ENCODE measurements around the gene GTPBP8. TPM values are rescaled to one million over a fixed set of nuclear protein-coding genes. Genes with fewer than 3 reads are reported as not detected.
"Not testable (repeated sequence)": the region's sequence is repeated elsewhere in the genome, so short reads cannot be mapped to it uniquely, and the experiment has no call there.

Gene GTPBP8
- total RNA-seq, 1 donor from 2014 or later, result 25.7 TPM

- Histone ChIP-seq H3K27me3 (ENCODE audit: insufficient read depth, low read length) (no peaks in the 10 kb centered on the region), H4K20me1 (ENCODE audit: insufficient read depth, low read length) (no peaks in the 10 kb centered on the region), H3K9me3 (ENCODE audit: insufficient read depth, low read depth, low read length) (no peaks in the 10 kb centered on the region), H3K79me2 (ENCODE audit: insufficient read depth, low read length) (no peaks in the 10 kb centered on the region), H3K4me1 (ENCODE audit: insufficient read depth, low read length) (no peaks in the 10 kb centered on the region), H2AFZ (ENCODE audit: low read depth, low read length) (no peak overlapping the region), H3K9ac (ENCODE audit: low read length) (no peak overlapping the region), H3K4me3 (ENCODE audit: insufficient read depth, low read depth, low read length) (no peak overlapping the region), H3K27ac (ENCODE audit: low read depth, low read length) (no peak overlapping the region), H3K36me3 (ENCODE audit: insufficient read depth, low read length) (no peaks in the 10 kb centered on the region), H3K4me2 (ENCODE audit: low read length) (no peak overlapping the region)
- DNase-seq (ENCODE audit: low read depth) (no peak), FAIRE-seq (no peak)
- H3K9me3 Mint-ChIP-seq (ENCODE audit: unreplicated experiment), result peaks cover 3% of the 10 kb centered on the region
- H3K36me3 Mint-ChIP-seq (ENCODE audit: low read depth, unreplicated experiment), result peaks cover under 1% of the 10 kb centered on the region
- H3K4me1 Mint-ChIP-seq (ENCODE audit: low read depth, unreplicated experiment), result peaks cover 4% of the 10 kb centered on the region
- no peaks in the 10 kb centered on the region for H3K27me3 Mint-ChIP-seq (ENCODE audit: low read depth, unreplicated experiment)
- TF ChIP-seq EZH2 (IDR thresholded peaks at IDR 0.05; ENCODE audit: insufficient read depth, low read length), result no peak
- no peak for TF ChIP-seq CTCF (IDR thresholded peaks at IDR 0.05; ENCODE audit: insufficient read depth, low read depth, low read length)
- no peak overlapping the region for H3K4me3 Mint-ChIP-seq (ENCODE audit: unreplicated experiment)
- peak overlapping the region; percentile 86 for H3K27ac Mint-ChIP-seq (ENCODE audit: unreplicated experiment)
Measured at GRCh38 chr3:113040231-113040630, 49.4 kb downstream of the GTPBP8 start.

- peaks cover 5% of the 10 kb centered on the region for H3K36me3 Mint-ChIP-seq (ENCODE audit: low read depth, unreplicated experiment)
- Histone ChIP-seq H3K36me3 (ENCODE audit: insufficient read depth, low read length) (no peaks in the 10 kb centered on the region), H4K20me1 (ENCODE audit: insufficient read depth, low read length) (no peaks in the 10 kb centered on the region), H3K79me2 (ENCODE audit: insufficient read depth, low read length) (no peaks in the 10 kb centered on the region), H3K9ac (ENCODE audit: low read length) (no peak overlapping the region), H3K27me3 (ENCODE audit: insufficient read depth, low read length) (no peaks in the 10 kb centered on the region), H3K27ac (ENCODE audit: low read depth, low read length) (no peak overlapping the region), H3K4me2 (ENCODE audit: low read length) (no peak overlapping the region), H3K9me3 (ENCODE audit: insufficient read depth, low read depth, low read length) (no peaks in the 10 kb centered on the region), H2AFZ (ENCODE audit: low read depth, low read length) (no peak overlapping the region), H3K4me3 (ENCODE audit: insufficient read depth, low read depth, low read length) (no peak overlapping the region), H3K4me1 (ENCODE audit: insufficient read depth, low read length) (no peaks in the 10 kb centered on the region)
- H3K4me1 Mint-ChIP-seq (ENCODE audit: low read depth, unreplicated experiment), result peaks cover 4% of the 10 kb centered on the region
- FAIRE-seq (no peak), DNase-seq (ENCODE audit: low read depth) (no peak)
- no peaks in the 10 kb centered on the region for H3K27me3 Mint-ChIP-seq (ENCODE audit: low read depth, unreplicated experiment)
- H3K27ac Mint-ChIP-seq (ENCODE audit: unreplicated experiment), result no peak overlapping the region
- no peak overlapping the region for H3K4me3 Mint-ChIP-seq (ENCODE audit: unreplicated experiment)
- peaks cover 5% of the 10 kb centered on the region for H3K9me3 Mint-ChIP-seq (ENCODE audit: unreplicated experiment)
- no peak for TF ChIP-seq CTCF (IDR thresholded peaks at IDR 0.05; ENCODE audit: insufficient read depth, low read depth, low read length)
- no peak for TF ChIP-seq EZH2 (IDR thresholded peaks at IDR 0.05; ENCODE audit: insufficient read depth, low read length)
Measured at GRCh38 chr3:113043686-113044085, 52.9 kb downstream of the GTPBP8 start.

- not testable (repeated sequence) for H3K9me3 Mint-ChIP-seq (ENCODE audit: unreplicated experiment); H3K27ac ChIP-seq (ENCODE audit: low read depth, low read length); H3K36me3 ChIP-seq (ENCODE audit: insufficient read depth, low read length); H3K36me3 Mint-ChIP-seq (ENCODE audit: low read depth, unreplicated experiment); H3K4me3 ChIP-seq (ENCODE audit: insufficient read depth, low read depth, low read length); DNase-seq (ENCODE audit: low read depth); H3K4me3 Mint-ChIP-seq (ENCODE audit: unreplicated experiment); H3K79me2 ChIP-seq (ENCODE audit: insufficient read depth, low read length); H2AFZ ChIP-seq (ENCODE audit: low read depth, low read length); H3K4me1 Mint-ChIP-seq (ENCODE audit: low read depth, unreplicated experiment); H3K27me3 ChIP-seq (ENCODE audit: insufficient read depth, low read length); H3K9me3 ChIP-seq (ENCODE audit: insufficient read depth, low read depth, low read length); H3K9ac ChIP-seq (ENCODE audit: low read length); H3K4me2 ChIP-seq (ENCODE audit: low read length); FAIRE-seq; H3K27ac Mint-ChIP-seq (ENCODE audit: unreplicated experiment); H4K20me1 ChIP-seq (ENCODE audit: insufficient read depth, low read length); H3K4me1 ChIP-seq (ENCODE audit: insufficient read depth, low read length); H3K27me3 Mint-ChIP-seq (ENCODE audit: low read depth, unreplicated experiment)
Measured at GRCh38 chr3:113046186-113046965, 55.6 kb downstream of the GTPBP8 start.

Data from astrocyte (in vitro differentiated cells and primary cell).